ENCODE measurements around the gene C11orf97. TPM values are rescaled to one million over a fixed set of nuclear protein-coding genes. Genes with fewer than 3 reads are reported as not detected.
"Not testable (repeated sequence)": the region's sequence is repeated elsewhere in the genome, so short reads cannot be mapped to it uniquely, and the experiment has no call there.

The C11orf97 gene
- total RNA-seq, 1 donor from 2014 or later = not detected

DNA sequence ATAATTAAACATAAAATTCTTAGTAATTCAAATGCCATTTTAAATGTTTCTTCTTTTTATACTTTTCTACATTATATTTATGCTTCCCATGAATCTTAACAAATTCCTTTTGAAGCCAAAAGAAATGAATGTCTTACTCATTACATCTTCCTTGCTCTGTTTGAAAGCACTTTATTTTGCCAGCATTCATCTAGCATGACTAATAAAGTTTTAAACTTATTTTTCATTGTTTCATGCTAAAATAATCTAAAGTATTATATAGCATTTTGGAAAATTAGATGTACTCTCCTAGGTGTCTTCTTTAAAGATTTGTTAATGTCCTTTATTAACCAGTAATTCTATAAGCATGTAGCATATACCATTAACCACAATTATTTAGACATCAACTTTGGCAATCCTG lies 45.2 kb downstream of the C11orf97 start:
- no peak for DNase-seq (ENCODE audit: low read depth in 2 of 2)

DNA sequence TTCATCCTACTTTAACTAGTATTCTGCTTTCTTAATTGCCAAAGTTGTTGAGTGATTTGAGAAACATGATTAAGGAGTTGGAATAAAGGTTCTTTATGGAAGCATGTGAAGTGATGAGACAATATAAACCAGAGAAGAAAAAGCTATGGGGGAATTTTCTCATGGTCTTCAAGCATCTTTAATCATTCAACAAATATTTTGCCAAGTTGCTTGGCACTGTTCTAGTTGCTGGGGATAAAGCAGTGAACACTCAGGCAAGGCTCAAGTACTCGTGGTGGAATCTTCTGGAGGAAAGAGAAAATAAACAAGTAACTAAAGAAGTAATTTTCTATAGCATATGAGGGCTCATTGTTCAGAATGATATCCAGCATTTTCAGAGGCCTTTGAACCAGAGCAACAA lies 45.7 kb downstream of the C11orf97 start:
- no peak for DNase-seq (ENCODE audit: low read depth in 2 of 2)

DNA sequence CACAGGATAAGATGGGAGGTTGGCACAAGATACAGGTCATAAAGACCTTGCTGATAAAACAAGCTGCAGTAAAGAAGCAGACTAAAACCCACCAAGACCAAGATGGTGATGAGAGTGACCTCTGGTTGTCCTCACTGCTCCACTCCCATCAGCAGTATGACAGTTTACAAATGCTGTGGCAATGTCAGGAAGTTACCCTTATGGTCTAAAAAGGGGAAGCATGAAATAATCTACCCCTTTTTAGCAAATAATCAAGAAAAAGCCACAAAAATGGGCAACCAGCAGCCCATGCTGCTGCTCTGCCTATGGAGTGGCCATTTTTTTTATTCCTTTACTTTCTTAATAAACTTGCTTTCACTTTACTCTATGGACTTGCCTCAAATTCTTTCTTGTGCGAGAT lies 46.2 kb downstream of the C11orf97 start:
- DNase-seq (ENCODE audit: low read depth in 2 of 2) = no peak

DNA sequence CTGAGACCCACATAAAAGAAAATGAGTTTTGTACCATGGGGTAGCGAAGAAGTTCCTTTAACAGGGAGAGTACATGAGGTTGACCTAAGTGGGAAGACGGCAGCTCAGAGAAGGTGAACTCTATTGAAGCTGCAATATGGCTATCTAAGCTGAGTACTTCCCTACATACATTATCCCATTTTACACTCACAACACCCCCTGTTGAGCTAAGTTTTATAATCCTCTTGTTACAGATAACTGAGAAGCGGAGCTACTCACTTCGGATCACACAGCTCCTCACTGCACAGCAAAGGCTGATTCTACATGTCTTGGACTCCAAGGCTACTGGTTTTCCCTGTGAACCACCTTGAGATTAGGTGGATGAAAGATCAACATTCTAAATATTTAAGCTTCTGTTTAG lies 46.7 kb downstream of the C11orf97 start:
- no peak for DNase-seq (ENCODE audit: low read depth in 2 of 2)

DNA sequence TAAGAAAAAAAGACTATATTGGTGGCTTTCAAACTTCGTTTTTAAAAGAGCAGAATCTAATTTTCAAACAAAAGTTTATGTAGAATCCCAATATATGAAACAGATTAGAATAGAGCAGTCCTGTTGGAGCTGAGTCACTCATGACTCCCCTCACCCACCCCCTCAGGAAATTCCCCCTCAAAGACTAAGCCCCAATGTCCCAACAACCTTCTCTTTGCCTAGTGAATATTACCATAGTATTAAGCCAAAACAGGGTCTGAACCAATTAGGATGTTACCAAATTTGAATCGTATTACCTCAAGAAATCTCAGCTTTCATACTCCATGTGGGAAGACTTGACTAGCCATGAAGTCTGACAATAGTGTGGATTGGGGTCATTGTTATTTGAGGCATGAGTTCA lies 47.1 kb downstream of the C11orf97 start:
- no peak for DNase-seq (ENCODE audit: low read depth in 2 of 2)

DNA sequence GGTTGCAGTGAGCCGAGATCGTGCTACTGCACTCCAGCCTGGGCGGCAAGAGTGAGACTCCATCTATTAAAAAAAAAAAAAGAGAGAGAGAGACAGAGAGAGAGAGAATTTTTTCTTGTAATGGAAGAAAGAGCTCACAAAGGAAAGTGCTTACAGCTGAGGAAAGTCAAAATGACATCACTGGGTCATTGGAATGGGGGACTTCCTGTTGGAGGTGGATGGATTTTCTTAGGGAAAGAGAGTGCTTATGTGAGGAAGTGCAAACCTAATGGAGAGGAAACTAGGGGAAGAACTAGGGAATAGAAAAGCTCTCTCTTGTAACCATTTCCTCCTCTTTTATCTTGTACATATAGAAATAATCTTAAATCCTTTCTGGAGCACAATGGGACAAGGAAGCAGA lies 48.6 kb downstream of the C11orf97 start:
- no peak for DNase-seq (ENCODE audit: low read depth in 2 of 2)

DNA sequence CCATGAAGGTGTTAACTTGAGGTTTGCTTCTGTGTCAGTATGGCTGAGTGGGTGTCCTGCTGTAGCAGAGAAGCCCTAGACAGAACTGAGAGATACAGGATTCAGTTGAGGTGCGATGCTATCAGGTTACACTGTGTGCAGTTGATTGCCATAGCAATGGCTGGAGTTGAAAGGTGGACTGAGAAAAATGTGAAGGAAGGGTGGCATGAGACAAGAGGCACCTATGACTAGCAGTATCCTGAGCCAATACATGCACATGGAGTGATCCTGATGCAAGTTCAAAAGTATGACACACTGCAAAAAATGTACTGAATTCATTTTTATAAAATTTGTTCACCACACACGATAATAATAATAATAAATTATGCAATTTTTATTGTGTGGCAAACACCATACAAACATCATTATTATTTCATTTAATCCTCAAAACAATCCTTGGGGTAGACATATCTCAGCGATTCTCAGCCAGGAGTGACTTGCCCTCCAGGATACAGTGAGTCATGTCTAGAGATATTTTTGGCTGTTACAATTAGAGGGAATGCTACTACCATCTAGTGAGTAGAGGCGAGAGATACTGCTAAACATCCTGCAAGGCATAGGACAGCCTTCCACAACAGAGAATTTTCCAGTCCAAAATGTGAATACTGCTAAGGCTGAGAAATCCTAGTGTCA lies 51.1 kb downstream of the C11orf97 start:
- DNase-seq (ENCODE audit: low read depth in 2 of 2) = peak in 1 of 2 donors; percentile 48

DNA sequence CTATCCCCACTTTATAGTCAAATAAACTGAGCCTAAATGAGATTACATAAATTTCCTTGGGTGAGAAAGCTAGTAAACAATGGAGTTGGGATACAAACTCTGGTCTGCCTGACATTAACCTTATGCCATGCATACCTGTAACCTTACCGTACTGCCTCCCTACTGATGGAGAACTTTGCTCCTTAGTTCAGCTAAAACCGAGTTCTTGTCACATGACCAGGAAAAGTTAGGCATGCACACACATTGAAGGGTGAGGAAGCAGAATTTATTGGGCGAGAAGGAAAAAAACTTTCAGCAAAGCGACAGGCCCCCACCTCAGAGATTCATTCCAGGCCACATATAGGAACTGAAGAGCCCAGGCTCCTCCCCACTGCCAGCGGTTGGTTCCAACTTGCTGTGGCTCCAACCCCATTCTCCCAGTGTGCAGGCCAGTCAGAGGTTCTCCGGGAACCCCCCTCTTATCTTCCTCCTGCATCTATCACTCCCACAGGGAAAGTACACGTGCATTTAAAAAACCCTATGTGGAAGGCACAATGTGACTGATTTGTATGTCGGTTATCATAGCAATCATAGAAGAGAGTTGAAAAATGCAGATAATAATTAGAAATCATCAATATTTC lies 51.7 kb downstream of the C11orf97 start:
- no peak for DNase-seq (ENCODE audit: low read depth in 2 of 2)

DNA sequence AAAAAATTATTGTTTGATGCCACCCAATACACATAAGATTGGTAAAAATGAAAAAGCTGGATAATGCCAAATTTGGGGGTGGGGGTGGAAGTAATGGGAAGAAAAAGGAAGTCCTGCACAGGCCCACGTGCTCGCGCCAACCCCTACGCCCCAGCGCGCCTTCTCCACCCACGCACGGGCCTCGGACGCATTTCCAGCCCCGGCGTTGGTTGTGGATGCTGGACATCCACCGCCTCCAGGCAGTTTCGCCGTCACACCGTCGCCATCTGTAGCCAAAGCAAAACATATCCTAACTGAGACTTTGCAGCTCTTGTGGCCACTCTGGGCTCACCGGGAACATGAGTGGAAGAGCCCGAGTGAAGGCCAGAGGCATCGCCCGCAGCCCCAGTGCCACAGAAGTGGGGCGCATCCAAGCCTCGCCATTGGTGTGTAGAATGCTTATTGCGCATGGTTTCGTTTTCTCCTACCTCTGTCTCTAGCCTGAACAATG lies 55.0 kb downstream of the C11orf97 start, which contains the start of gene PIWIL4:
PIWIL4 (plus strand) TSS at position 188 of the 490 bp plus-strand sequence; CDS start at position 339, 151 bp downstream.
- no peak for DNase-seq (ENCODE audit: low read depth in 2 of 2)

DNA sequence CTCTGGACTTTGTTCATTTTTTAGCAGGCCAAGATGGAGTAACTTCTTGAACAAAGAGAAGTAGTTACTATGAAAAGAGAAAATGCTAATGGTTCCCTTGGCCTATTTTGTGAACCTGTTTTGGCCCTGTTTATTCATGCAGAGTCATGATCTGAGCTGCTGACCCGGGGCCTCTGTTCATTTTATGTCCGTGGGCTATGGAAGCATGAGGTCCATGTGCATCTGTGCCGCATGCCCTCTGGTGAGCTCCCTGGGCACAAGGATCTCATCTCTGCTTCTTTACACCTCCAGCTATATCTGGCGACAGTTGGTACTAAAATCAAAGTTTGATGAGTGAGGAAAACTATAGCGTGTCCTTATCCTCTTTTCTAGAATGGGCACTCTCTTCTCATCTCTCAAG lies 55.9 kb downstream of the C11orf97 start:
- DNase-seq (ENCODE audit: low read depth in 2 of 2) = no peak

DNA sequence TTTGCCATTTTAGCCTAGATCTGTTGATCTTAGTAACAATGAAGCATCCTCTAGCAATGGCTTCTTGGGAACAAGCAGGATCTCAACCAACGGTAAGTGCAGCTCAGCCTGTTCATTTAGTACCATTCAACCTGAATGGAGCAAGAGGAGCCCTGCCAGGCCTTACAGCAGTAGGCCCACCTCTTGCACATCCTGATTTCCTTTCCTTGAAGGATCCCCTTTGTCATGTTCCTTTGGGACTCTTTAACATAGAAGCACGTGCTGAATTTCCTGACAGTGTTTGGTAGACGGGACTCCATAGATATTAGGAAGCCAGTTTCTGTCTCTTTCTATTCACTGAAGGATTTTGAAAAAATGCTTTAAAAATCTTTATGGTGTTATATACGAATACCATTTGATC lies 56.5 kb downstream of the C11orf97 start:
- DNase-seq (ENCODE audit: low read depth in 2 of 2) = no peak

DNA sequence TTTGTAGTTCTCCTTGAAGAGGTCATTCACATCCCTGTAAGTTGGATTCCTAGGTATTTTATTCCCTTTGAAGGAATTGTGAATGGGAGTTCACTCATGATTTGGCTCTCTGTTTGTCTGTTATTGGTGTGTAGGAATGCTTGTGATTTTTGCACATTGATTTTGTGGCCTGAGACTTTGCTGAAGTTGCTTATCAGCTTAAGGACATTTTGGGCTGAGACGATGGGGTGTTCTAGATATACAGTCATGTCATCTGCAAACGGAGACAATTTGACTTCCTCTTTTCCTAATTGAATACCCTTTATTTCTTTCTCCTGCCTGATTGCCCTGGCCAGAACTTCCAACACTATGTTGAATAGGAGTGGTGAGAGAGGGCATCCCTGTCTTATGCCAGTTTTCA lies 60.7 kb downstream of the C11orf97 start:
- not testable (repeated sequence) for DNase-seq (ENCODE audit: low read depth in 2 of 2)

DNA sequence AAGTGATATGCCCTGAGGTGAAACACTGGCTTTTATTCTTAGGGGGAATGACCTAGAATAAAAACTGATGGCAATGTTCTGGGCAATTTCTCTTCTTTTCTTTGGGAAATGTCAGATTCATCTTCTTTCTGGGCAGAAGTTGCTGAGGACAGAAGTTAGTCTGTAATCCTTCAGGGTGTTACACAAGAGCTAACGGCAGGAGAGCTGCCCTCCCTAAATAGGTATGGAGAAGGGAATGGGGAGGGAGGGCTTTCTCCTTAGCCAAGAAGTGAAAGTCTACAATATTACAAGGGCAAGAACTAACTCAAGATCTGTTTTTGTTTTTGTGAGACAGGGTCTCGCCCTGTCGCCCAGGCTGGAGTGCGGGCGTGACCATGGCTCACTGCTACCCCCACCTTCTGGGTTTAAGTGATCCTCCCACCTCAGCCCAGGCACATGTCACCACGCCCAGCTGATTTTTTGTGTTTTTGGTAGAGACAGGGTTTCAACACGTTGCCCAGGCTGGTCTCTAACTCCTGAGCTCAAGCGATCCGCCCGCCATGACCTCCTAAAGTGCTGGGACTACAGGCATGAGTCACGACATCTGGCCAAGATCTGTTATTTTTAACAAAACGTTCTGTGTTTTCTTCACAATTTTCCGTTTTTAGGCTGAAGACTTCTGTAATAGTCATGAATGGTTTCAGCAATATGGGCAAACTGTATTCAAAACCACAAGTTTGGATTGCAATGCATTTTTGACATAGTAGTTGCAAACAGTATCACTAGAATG lies 62.1 kb downstream of the C11orf97 start:
- no peak for DNase-seq (ENCODE audit: low read depth in 2 of 2)

DNA sequence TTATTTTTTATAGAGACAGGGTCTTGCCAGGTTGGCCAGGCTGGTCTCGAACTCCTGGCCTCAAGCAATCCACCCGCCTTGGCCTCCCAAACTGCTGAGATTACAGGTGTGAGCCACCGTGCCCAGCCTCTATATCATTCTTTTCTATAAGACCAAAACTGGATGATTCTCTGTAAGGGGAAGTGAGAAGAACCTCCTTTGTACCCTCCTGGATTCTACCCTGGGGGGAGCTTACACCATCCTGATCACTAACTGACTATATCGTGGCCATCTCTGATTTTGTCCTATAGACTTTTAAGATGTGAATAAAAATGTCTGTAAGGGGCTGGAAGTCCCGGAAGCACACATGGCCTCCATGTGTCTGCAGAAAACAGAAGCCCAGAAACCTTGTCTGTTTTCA lies 64.0 kb downstream of the C11orf97 start:
- no peak for DNase-seq (ENCODE audit: low read depth in 2 of 2)

DNA sequence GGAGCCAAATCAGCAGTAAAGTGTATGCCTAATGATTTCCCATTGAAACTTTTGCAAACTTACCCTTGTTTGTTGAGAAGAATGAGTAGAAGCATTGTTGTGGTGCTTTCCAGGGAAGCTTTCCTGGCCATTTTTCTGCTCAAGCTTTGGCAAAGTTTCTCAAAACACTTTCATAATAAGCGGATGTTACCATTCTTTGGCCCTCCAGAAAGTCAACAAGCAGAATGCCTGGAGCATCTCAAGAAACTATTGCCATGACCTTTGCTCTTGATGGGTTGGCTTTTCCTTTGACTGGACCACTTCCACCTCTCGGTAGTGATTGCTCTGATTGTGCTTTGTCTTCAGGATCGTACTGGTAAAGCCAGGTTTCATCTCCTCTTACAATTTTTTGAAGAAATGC lies 65.6 kb downstream of the C11orf97 start:
- DNase-seq (ENCODE audit: low read depth in 2 of 2) = no peak

Other genes with a start within 250 kb of the C11orf97 start
- gene IZUMO1R, start 207.9 kb upstream of the C11orf97 start, total RNA-seq = not detected in 2 replicates
- under 0.01 TPM in 1 of 2 replicates, not detected in the other for gene GPR83, start 111.0 kb upstream of the C11orf97 start, total RNA-seq
- gene MRE11, start 18.6 kb upstream of the C11orf97 start, total RNA-seq = 9.6 and 12.3 TPM in 2 replicates
- gene ANKRD49, start 18.5 kb upstream of the C11orf97 start, total RNA-seq = 7.7 and 9.4 TPM in 2 replicates
- 3.7 and 6.1 TPM in 2 replicates for gene FUT4, start 31.5 kb downstream of the C11orf97 start, total RNA-seq
- gene PIWIL4, start 54.9 kb downstream of the C11orf97 start, total RNA-seq = 0.51 and 0.76 TPM in 2 replicates

All from dermis microvascular lymphatic vessel endothelial cell (primary cell).